ENCODE results near the gene AMPD2.

AMPD2 gene

DNA sequence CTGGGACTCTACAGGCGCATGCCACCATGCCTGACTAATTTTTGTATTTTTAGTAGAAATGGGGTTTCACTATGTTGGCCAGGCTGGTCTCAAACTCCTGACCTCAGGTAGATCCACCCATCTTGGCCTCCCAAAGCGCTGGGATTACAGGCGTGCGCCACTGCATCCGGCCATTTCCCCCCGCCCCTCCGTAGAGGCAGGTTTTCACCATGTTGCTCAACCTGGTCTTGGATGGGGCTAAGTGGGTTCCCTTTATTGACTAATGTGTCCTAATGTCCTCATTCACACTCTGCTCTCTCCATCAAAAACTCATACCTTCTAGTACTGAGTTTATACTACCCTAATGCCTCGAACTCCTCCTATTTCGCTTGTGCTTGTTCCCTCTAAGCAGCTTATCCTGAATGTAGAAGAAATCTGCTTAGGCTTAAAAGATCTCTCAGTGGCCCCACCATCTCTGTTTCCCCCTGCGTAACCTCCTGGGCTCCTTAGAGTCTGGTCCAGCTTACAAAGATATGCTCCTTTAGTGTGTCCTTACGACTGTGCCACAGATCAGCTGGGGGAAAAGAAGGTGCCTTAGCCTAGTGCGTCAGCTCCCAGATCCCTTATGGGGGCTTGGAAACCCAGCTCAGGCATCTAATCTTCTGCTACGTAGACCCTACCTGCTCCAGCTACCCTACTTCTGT is 8.2 kb upstream of the AMPD2 start:
- Histone ChIP-seq H3K4me2 (peak overlapping the region in 1 of 11 experiments; percentile 27; a peak in 1 of 22 replicates), H3K36me3 (no peaks in the 10 kb centered on the region), H3K27ac (no peak overlapping the region), H3K4me1 (peaks cover 24 to 71% (median 30%) of the 10 kb centered on the region in 10 experiments), H4K20me1 (peaks cover 0 to 5% (median 0%) of the 10 kb centered on the region in 11 experiments; a peak in 1 of 22 replicates), H3K27me3 (no peaks in the 10 kb centered on the region), H3K9ac (no peak overlapping the region), H3K4me3 (no peak overlapping the region), H3K9me3 (replicated peaks in 1 of 11) (no peaks in the 10 kb centered on the region)
- TF ChIP-seq Cebpa-rat (IDR thresholded peaks at IDR 0.05) = no peak

DNA sequence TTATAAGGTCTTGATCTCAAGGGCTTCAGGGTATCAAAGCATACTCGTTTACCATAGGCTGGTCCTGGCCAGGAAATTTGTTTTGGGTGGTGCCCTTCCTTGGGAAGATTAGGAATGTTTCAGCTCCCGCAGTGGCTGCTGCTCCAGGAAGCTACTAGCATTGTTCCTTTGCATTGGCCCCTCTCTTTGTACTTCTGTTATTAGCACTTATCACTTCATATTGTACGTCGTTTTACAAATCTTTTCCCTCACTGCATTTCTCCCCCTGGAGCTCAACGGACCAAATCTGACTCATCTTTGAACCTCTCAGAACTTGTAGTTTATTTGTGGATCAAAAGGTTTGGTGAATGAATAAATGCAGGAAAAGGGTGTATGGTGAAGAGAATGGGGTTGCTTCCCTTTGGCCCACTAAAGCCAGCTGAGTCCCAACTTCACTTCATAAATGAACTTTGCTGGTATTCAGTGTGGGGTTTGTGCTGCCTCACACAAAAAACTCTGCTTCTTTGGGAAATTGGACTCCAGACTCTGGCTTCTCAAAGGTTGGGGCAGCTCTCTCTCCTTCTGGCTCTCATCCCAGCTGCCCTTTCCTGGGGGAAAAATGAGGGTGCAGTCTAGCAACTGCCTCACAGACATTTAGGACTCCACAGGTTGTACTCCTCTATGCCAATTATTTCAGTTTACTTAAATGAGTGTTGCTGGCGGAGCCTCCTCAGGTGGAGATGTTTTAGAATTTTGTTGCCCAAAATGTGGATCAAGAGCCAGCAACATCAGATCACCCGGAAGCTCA is 6.1 kb upstream of the AMPD2 start:
- Histone ChIP-seq H3K9ac (no peak overlapping the region), H3K27me3 (no peaks in the 10 kb centered on the region), H3K4me2 (peak overlapping the region in 8 of 11 experiments; percentile 10 to 53 (median 27); a peak in 13 of 22 replicates), H4K20me1 (peaks cover 0 to 5% (median 0%) of the 10 kb centered on the region in 11 experiments; a peak in 1 of 22 replicates), H3K4me3 (no peak overlapping the region), H3K36me3 (no peaks in the 10 kb centered on the region), H3K27ac (no peak overlapping the region), H3K4me1 (peaks cover 37 to 71% (median 48%) of the 10 kb centered on the region in 10 experiments), H3K9me3 (replicated peaks in 1 of 11) (no peaks in the 10 kb centered on the region)
- TF ChIP-seq Cebpa-rat (IDR thresholded peaks at IDR 0.05) = no peak

DNA sequence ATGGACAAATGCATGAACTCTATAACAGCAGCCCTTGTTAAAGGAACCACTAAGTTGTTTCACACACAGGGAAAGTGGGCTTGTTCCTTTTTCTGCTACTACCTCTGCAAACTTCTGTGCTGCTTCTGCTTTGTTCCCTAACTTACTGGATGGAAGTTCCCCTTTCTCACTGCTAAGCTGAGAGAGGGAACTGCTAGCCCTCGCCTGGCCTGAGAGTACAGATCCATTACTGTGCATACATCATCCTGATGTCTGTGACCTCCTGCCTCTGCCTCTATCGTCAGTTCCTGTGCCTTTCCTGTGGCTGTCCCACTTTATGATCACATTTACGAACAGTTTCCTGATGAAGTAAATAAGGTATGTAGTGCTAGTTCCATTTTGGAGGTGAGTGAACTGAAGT is 3.8 kb upstream of the AMPD2 start:
- Histone ChIP-seq H3K27ac (peak overlapping the region in 9 of 11 experiments; percentile 34 to 87 (median 52); a peak in 18 of 22 replicates), H4K20me1 (peaks cover 0 to 5% (median 0%) of the 10 kb centered on the region in 11 experiments; a peak in 1 of 22 replicates), H3K9me3 (replicated peaks in 1 of 11) (no peaks in the 10 kb centered on the region), H3K4me2 (peak overlapping the region; percentile 7 to 97 (median 59)), H3K36me3 (no peaks in the 10 kb centered on the region), H3K9ac (peak overlapping the region in 7 of 11 experiments; percentile 3 to 67 (median 31); a peak in 9 of 22 replicates), H3K4me3 (no peak overlapping the region; a peak in 1 of 20 replicates), H3K4me1 (peaks cover 47 to 75% (median 59%) of the 10 kb centered on the region in 10 experiments), H3K27me3 (no peaks in the 10 kb centered on the region)
- TF ChIP-seq Cebpa-rat (IDR thresholded peaks at IDR 0.05) = no peak

GRCh38 chr1:109616391-109616790 is 3.2 kb upstream of the AMPD2 start:
- Histone ChIP-seq H3K27me3 (no peaks in the 10 kb centered on the region), H3K4me2 (peak overlapping the region; percentile 7 to 97 (median 59); a peak in 20 of 22 replicates), H3K27ac (peak overlapping the region in 9 of 11 experiments; percentile 34 to 87 (median 52); a peak in 18 of 22 replicates), H3K4me3 (no peak overlapping the region; a peak in 1 of 20 replicates), H4K20me1 (peaks cover 0 to 6% (median 1%) of the 10 kb centered on the region in 11 experiments; a peak in 10 of 22 replicates), H3K36me3 (no peaks in the 10 kb centered on the region), H3K9ac (peak overlapping the region in 7 of 11 experiments; percentile 3 to 67 (median 31); a peak in 9 of 22 replicates), H3K9me3 (replicated peaks in 1 of 11) (no peaks in the 10 kb centered on the region), H3K4me1 (peaks cover 48 to 76% (median 59%) of the 10 kb centered on the region in 10 experiments)
- TF ChIP-seq Cebpa-rat (IDR thresholded peaks at IDR 0.05) = no peak

DNA sequence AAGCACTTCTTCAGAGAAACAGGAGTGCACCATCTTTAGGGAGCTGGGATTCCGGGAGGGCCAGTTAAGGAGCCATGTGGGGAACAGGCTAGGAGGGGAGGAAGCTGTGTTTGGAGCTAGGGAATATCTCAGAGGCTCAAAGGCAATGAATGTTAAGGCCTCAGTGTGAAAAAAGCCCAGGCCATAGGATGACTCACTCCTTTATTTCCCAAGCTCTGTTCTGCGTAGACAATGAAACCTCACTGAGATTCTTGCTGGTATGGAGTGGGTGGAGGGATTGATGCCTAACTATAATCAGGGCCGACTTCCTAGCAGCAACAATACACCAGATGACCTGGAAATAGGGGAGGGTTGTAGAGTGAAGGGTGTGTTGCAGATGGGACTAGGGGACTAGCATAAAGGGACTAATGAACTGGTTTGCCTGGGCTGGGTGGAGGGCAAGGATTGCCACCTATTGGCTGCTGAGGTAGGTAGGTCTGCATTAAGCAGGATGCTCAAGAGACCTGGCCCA is 2.3 kb upstream of the AMPD2 start:
- no peak overlapping the region for H3K4me3 ChIP-seq
- peak overlapping the region in 1 of 11 experiments; percentile 61; a peak in 1 of 22 replicates for H3K9ac ChIP-seq
- peaks cover 57 to 80% (median 67%) of the 10 kb centered on the region in 10 experiments for H3K4me1 ChIP-seq
- peak overlapping the region in 10 of 11 experiments; percentile 1 to 97 (median 58); a peak in 17 of 22 replicates for H3K4me2 ChIP-seq
- TF ChIP-seq Cebpa-rat (IDR thresholded peaks at IDR 0.05) = no peak
- H4K20me1 ChIP-seq = peaks cover 8 to 15% (median 11%) of the 10 kb centered on the region in 11 experiments; a peak in 17 of 22 replicates
- no peaks in the 10 kb centered on the region; a peak in 1 of 22 replicates for H3K36me3 ChIP-seq
- H3K27me3 ChIP-seq = no peaks in the 10 kb centered on the region
- H3K9me3 ChIP-seq (replicated peaks in 1 of 11) = no peaks in the 10 kb centered on the region
- peak overlapping the region in 4 of 11 experiments; percentile 69 to 87 (median 71); a peak in 10 of 22 replicates for H3K27ac ChIP-seq

DNA sequence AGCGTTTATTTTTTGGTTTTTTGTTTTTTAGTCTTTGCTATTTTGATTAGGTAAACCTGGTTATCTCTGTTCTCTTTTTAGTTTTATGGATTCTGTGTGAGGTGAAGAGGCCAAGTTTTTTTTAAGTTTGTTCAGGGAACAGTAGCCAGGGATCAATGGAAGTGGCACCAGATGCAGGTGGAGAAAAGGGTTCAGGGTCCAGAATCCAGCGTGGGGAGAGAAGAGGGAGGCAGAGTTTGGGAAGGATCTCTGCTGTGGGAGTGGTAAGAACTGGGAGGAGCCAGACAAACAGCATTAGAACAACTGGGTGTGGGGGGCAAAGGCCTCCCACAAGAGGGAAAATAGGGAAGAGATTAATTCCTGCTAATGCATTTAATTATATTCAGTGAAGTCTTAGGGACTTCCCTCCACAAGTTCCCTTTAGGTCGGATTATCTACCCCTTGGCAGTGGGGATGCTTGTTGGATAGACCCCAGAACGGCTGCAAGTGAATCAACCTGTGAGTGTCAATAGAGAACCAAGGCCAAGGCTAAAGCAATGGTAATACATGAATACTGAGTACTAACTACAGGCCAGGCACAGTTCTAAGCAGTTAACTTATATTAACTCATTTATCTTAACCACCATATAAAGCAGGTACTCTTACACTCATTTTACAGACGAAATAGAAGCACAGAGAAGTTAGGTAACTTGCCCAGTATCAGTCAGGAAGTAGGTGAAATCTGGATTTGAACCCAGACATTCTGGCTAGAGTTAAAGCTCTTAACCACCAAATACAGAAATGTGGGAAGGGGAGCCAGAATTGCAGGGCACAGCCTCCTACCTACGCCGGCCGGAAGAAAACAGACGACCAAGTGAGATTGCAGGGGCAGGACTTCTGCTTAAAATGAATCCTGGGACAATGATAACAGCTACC is 719 bp upstream of the AMPD2 start:
- peaks cover 61 to 80% (median 74%) of the 10 kb centered on the region in 10 experiments for H3K4me1 ChIP-seq
- peak overlapping the region; percentile 83 to 95 (median 89); a peak in 19 of 20 replicates for H3K4me3 ChIP-seq
- no peak for TF ChIP-seq Cebpa-rat (IDR thresholded peaks at IDR 0.05)
- peak overlapping the region; percentile 87 to 100 (median 97) for H3K4me2 ChIP-seq
- H3K27me3 ChIP-seq = no peaks in the 10 kb centered on the region
- peak overlapping the region; percentile 83 to 96 (median 91) for H3K27ac ChIP-seq
- H3K9me3 ChIP-seq (replicated peaks in 1 of 11) = no peaks in the 10 kb centered on the region
- no peaks in the 10 kb centered on the region; a peak in 1 of 22 replicates for H3K36me3 ChIP-seq
- H3K9ac ChIP-seq = peak overlapping the region; percentile 84 to 94 (median 90)
- H4K20me1 ChIP-seq = peaks cover 21 to 31% (median 26%) of the 10 kb centered on the region in 11 experiments; a peak in 18 of 22 replicates

- Histone ChIP-seq H3K9ac (peak overlapping the region; percentile 84 to 94 (median 90)), H3K4me3 (peak overlapping the region; percentile 83 to 95 (median 89)), H3K4me2 (peak overlapping the region; percentile 87 to 100 (median 97)), H4K20me1 (peaks cover 34 to 44% (median 40%) of the 10 kb centered on the region in 11 experiments; a peak in 21 of 22 replicates), H3K9me3 (replicated peaks in 1 of 11) (no peaks in the 10 kb centered on the region), H3K27ac (peak overlapping the region; percentile 83 to 96 (median 91)), H3K36me3 (peaks cover 0 to 4% (median 0%) of the 10 kb centered on the region in 11 experiments; a peak in 5 of 22 replicates), H3K4me1 (peaks cover 71 to 82% (median 80%) of the 10 kb centered on the region in 10 experiments), H3K27me3 (no peaks in the 10 kb centered on the region)
- no peak for TF ChIP-seq Cebpa-rat (IDR thresholded peaks at IDR 0.05)
Observed at GRCh38 chr1:109620401-109620791, 759 bp downstream of the AMPD2 start.
